DMS53 treated with DMSO at 0.1 percent for 48 hours (cell line): ENCODE measurements around the gene COL3A1.

Experiments
- DNase-seq: peaks from one replicate; lab custom pipeline; 2025; ENCODE audit not compliant: unreplicated experiment; lab: John Stamatoyannopoulos, UW

The COL3A1 gene

DNA sequence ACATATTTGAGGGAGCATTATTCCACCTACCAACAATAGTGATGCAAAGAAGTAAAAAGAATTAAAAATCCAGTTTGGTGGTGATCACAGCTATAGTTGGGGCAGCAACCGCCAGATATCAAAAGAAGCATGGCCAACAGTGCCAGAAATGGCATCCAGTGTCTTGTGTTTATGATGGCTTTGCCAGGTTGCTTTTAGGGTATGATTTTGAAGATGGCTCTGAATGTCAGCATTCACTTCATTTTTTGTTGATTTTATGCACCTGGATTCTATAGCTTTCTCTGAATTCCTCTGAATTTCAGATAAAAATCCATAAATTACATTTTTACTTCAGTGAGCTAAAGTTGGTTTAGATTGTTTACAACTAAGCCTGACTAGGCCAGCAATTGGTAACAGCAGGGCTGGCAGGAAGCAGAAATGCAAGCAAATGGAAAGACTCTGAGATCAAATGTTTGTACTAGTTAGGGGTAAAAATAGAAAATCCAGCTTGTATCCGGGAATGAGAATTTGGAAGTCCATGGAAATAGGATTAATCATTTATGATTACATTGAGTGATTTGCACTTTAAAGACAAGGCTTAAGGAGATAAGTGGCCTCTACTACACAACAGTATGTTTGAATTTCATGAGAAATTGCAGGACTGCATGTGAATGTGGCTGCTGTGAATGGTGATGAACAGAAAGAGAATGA, 40.4 kb downstream of the COL3A1 start:
- peak; percentile 1 for DNase-seq

DNA sequence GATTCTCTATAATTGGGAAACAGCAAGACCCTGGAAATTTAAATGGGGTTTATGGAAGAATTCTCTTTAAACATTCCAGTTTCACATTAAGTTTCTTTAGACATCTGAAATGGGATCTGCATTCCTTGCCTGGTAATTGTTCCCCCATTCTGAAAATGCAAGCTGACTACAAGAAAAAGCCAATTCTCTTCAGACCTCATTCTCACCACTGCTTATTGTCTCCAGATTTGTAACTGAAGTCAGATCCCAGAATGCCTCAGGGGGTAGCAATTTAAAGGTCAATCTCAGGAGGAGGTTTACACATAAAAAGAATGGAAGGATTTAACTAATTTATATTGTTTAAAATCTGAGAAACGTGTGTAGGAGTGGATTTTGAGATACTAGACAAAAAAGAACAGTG, 41.2 kb downstream of the COL3A1 start:
- DNase-seq = no peak

DNA sequence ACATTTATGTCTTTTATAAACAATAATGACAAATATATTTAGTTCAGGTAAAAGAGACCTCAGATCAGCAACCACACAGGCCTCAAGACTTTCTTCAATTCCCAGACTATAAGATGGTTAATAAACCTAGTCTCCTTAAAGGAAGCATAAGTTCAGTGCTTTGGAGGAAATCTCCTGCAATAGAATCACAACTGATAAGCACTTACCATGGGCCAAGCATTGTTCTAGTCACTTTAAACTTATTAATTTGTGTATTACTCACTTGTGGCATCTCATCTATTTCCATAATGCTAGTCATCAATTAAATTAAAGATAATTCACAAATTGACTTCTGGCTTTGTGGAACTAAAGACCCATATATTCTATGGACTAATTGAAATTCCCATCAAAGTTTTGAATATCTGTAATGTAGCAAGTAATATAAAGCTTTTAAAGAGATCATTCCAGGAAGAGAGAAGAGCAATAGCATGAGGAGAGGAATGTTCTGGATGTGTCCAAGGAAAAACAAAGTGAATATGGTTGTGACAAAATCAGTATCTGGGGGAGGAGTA, 42.2 kb downstream of the COL3A1 start:
- no peak for DNase-seq

DNA sequence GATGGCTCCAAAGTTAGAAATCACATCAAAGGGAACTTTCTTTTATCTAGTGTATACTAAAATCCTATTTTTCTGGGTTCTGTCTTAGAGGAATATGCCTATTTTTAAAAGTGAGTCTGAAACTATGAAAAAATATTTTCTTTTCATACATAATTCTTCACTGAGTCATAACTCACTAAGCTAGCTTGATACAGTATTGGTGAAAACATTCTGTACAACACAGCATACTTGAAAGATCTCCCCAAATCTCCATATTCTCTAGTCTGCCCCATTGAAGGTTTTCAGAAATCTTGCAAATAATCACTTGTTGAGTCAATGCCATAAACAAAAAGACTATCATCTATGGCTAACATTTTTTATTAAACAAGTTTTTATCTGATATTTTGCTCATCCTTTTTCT, 44.5 kb downstream of the COL3A1 start:
- no peak for DNase-seq

DNA sequence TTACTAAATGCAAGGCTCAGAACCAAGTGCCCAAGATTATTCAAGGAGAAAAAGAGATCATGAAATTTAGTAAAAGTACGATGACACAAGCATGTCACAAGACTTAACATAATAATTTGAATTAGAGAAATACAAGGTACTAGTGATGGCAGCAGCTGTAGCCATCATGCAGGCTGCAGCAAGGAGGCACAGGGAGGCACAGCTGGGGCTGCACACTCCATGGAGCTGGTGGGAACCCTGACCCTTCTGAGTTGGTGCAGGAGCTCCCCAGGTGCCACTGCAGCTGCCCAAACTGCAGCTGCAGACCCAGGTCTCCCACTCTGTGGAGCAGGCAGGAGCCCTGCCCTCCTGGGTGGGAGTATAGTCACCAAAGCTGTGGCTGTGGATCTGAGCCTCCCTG, 46.0 kb downstream of the COL3A1 start:
- DNase-seq = no peak

DNA sequence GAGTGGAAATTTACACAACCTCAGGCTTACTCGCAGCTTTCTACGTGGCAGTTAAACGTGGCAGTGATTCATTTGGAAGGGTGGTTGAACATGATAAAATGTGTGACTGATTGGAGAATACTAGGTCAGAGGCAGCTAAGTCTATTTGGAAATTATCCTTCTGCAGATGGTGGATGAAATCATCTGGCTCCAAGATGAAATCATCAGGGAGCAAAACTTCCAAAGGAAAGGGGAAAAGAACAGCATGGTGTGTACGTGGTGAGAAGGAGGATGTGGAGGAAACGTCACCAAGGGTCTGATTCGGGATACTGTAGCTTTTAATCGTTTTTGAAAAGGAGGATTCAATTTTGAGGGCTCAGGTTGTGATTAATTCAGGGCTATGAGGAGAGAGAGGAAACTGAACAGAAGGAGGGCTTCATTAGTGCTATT, 47.9 kb downstream of the COL3A1 start:
- no peak for DNase-seq

DNA sequence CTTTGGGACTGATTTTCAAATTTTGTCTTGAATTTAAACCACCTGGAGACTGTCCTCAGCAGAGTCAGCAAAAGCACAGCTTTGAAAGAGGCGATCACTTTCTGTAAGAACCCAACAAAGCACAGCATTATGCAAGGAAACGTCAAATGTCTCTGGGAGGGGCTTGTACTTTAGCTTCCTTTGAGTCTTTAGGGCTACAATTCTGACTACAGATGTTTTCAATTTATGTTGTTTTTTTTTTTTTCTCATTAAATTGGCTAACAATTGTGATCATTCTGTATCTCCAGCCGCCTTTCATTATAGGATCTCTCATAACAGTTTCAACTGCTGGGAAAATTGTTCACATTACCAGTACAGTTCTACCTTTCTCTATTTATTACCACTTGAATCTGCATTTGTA, 48.3 kb downstream of the COL3A1 start:
- DNase-seq = no peak

DNA sequence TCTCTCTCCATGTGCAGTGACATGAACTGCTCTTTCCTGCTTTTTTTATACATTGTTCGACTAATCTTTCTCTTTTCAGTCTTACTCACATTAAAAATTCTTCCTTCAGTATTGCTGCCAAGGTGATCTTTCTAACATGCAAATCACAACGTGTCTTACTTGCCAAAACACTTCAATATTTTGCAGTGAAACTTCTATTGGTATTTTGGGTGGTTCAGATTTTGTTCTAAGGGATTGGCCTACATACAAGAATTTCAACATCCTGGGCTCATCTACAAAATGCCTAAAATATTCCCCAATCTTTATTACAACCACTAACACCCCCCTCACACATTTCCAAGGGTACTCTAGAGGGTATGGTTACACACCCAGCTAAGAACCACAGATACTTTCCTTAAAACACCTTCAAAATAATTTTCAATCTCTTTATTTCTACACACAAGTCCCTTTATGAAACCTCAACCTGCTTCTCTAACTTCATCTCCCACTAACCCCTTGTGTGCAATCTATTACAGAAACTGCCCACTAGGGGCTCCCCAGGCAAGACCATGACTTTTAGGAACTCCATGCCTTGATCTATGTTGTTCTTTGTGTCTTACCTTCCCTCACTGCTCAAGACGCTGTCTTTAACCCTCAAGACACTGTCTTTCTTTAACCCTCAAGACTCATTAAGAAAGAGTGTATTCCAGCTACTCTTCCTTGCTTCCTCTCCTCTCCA, 50.9 kb downstream of the COL3A1 start:
- DNase-seq = no peak

DNA sequence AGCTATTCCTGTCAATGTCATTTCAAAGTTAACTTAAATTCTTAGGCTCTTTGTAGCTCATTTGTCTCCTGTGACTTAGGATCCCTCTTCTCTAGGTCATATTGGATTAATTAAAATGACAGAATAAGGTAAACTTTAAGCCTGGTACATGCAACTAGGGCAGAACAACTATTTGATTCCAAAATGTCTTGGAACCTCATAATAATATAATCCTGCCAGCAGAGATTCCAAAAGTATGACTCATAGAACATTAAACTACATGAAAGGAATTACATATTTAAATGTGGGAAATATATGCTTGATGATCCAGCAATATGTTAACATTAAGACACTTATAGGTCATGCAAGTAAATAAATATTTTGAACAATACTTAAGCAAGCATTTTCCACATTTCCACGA, 63.3 kb downstream of the COL3A1 start:
- no peak for DNase-seq

DNA sequence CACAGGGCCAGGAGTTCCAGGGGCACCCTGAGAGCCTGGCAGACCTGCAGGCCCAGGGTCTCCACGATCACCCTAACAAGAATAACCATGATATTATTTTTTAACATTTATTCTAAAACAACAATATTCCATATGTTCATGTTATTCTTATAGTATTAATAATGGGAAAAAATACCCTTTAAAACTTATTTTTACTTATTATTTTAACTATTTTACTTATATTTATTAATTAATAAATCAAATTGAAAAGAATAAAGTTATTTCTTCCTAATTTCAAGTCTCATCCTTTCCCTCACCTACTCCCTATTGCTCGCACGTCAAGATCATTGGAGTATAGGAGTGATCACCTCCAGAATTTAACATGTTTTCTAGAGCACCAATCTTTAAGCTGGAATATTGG, 71.7 kb downstream of the COL3A1 start:
- no peak for DNase-seq

DNA sequence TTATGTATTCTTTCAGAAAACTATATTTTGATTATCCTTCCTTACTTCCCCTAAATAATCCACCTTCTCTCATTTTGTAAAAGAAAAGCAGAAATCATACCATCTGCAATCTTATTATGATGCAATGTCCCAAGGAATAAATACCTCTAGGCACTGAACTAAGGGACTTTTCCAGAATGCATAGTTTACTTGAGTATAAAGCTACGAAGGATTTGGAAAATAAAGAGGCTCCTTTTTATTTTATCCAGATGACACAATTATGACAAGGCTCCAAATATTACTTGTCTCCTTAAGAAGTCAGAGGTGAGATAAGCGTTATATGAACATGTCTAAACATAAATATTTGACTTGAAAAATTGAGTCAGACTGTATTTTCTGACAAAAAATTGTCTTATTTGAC, 72.1 kb downstream of the COL3A1 start:
- no peak for DNase-seq

DNA sequence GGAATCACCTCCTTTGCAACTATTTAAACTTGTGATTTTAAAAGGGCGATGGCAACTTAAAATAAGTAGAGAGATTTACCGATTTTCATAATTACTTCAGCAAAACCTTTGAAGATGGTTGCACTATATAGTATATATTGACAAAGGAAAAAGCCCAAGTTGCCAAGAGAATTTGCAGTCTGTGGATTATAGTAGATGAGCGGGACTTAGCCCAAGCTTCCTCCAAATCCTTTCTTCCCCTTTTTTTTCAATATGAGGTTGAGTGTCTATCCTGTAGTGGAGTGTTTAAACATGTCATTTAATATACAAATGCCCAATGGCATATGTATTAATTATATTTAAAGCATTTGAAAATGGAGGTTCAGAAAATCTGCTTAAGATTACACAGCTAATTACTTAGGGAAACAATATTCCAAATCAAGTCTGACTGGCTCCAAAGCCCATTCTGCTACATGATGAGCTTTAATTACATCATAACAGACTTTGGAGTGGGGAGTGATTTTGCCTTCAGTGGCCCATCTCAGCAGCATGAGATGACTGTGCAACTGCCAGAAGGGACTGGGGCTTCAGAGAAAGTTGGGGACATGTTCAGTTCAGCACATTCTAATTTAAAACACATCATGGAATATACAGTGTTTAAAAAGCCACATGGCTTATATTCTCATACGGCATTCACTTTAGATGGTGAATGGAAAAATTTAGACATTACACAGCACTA, 73.2 kb downstream of the COL3A1 start:
- no peak for DNase-seq

DNA sequence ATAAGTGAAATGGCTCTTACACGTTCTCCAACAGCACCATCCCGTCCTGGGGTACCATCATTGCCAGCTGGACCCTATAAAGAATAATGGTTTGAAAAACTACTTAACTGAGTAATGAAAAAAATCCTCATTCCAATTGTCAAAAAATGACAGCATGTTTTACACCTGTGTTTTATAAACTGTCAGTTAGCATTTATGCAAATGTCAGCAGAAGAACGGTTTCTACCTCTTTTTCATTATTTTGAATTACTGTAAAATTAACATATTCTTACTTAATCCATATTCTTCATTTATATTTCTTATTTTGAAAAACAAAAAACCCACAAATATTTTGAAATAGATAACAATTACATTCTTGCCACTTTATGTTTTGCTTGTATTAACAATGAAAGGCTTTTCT, 74.0 kb downstream of the COL3A1 start:
- DNase-seq = no peak

DNA sequence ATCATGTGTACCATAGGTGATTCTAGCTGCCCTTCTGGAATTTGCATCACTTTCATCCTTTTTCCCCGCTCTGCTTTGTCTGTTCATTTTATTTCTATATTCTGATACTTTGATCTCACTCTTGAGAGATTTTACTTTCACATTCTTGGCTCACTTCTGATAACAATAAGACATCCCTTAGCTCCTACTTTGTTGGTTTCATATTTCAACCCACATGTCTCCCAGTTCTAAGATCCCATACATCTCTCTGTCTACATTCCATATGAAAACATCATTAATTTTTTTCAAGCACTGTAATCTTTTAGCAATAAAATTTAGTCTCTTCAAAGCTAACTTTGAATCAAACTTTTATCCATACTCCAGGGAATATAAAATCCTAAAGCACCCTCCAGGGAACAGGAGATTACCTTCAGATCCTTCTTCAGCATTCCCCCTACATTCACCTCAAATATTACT, 75.6 kb downstream of the COL3A1 start:
- no peak for DNase-seq

DNA sequence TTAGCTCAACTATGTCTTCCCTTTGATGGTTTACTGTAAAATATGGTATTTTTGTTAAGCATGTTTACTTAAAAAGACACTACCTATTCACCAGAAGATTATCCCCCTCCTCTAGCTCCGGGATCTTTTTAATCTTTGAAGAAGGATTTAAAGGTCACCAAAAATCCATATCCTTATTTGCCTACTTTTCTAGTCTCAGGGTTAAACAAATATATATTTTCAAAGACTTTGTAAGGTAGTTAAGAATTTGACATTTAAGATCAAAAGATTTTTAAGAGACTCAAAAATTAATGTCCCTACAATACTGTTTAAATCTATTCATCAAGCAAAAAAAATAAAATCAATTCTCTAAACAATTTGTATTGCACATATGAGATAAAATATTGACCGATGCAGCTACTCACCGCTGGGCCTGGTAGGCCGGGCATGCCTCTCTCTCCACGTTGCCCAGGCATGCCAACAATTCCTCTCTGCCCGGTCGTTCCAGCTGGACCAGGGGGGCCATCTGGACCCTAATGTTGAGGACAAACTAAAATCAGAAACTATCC, 76.1 kb downstream of the COL3A1 start:
- DNase-seq = no peak

DNA sequence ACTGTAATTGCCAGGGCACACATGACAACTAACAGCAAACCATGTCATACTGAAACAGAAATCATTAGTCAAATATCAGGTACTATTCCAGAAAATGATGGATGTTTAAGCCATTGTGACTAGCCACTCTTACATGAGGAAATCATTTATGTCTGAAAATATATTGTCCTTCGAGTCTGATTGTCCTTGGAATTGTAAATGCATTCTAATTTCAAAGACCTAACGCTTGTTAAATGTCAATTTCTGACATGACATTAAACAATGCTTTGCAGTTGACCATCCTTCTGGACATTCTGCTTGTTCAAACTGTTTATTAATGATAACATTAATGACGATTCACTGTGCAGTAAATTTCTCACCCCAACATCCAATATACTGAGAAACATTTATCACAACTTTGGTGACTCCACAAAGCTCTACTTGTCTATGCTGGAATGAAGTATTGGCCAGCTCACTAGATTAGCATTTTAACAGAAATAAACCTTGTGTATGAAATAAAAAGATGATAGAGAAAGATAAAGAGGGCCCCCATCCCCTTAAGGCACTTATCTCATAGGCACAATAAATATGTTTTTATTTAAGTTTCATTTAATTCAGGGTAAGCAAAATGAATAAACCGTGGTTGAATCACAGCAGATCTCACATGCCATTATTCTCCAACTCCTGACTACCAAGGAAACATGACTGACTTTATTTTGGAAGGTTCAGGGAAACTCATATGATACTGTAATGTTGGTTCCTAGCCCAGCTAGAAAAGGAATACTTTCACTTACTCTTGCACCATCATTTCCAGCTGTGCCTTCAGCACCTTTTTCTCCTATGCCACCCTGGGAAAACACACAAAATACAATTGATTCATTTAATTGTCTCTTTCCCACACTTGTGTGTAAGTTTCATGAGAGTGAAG, 82.3 kb downstream of the COL3A1 start:
- no peak for DNase-seq

DNA sequence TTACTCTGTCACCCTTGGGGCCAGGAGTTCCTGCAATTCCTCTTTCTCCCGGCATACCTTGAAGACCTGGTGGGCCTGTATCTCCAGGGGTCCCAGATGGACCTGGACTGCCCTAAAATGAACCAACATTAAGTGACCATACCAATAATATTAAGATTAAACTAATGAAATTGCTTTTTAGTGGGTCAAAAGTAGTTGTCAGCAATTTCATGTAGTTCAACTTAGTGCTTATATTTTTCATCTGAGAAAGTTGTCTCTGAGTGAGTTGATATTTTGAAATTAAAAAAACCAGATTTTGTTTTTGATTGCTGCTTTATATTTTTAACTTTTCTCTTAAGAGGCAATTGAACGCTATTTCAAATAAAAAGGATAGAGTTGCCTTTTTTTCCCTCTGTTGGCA, 83.1 kb downstream of the COL3A1 start:
- no peak for DNase-seq

DNA sequence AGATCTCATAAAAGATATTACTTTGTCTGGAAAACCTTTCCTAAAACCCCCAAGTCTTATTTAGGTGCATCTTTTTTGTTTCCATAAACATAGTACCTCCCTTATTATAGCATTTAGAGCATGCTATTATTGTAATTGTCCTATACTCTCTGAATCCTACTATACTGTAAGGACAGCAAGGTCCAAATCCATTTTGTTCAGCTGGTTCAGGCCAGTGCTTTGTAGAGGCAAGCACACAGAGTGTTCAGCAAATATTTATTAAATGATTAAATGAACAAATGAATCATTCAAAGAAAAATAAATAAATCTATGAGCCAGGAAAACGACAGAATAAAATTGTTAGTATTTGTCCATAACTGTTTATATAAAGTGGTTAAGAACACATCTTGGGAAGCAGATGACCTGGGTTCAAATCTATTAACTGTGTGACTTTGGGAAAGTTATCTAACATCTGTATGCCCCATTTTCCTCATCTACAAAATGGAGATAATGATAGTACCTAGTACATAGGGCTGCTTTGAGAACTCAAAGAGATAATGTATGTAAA, 86.0 kb downstream of the COL3A1 start:
- peak; percentile 54 for DNase-seq
